Keratinocyte (primary cell): ENCODE results near the gene CEP170B. TPM values are rescaled to one million over a fixed set of nuclear protein-coding genes. Genes with fewer than 3 reads are reported as not detected.

Experiments used
- DNase-seq: peaks from one replicate; pipeline ENCODE4 v3.0.0-alpha.2; 2011; ENCODE audit warnings: low read depth, missing footprints, low spot score
- FAIRE-seq: peaks from 2 replicates; lab custom pipeline; 2011; peaks lifted over from hg19 to GRCh38; lab: Jason Lieb, UNC
- H2AFZ ChIP-seq: 2 replicates; pipeline ENCODE4 v1.6.0; 2012; ENCODE audit warnings: low read length, control low read depth, inconsistent platforms; ENCODE audit not compliant: control insufficient read depth
- H3K27ac ChIP-seq: 2 replicates; pipeline ENCODE4 v1.5.1; 2011; ENCODE audit warnings: low read length; ENCODE audit not compliant: control insufficient read depth, insufficient read depth
- H3K27me3 ChIP-seq: 3 replicates; pipeline ENCODE4 v1.6.0; 2011; ENCODE audit warnings: low read length; ENCODE audit not compliant: control insufficient read depth, insufficient read depth; ENCODE audit errors: extremely low read depth
- H3K36me3 ChIP-seq, 2 experiments: 2 replicates in 1 of 2; 3 replicates in 1 of 2; pipeline ENCODE4 v1.5.1; 2011; ENCODE audit warnings: low read length in 2 of 2, mild to moderate bottlenecking in 1 of 2; ENCODE audit not compliant: control insufficient read depth in 2 of 2, insufficient read depth in 2 of 2; ENCODE audit errors: extremely low read depth in 1 of 2
- H3K4me1 ChIP-seq: 3 replicates; pipeline ENCODE4 v1.5.1; 2011; ENCODE audit warnings: low read length; ENCODE audit not compliant: control insufficient read depth, insufficient read depth; ENCODE audit errors: extremely low read depth
- H3K4me2 ChIP-seq: 3 replicates; pipeline ENCODE4 v1.6.0; 2011; ENCODE audit warnings: low read depth, low read length; ENCODE audit not compliant: control insufficient read depth, insufficient read depth; ENCODE audit errors: extremely low read depth
- H3K4me3 ChIP-seq, 3 experiments: fragments of 200-600 bp in 1 of 3; sonication (generic) in 1 of 3; 2 replicates in 2 of 3; 3 replicates in 1 of 3; pipeline ENCODE4 v1.5.1; 2011 to 2016; ENCODE audit warnings: low read length in 3 of 3, mild to moderate bottlenecking in 3 of 3, control low read depth in 2 of 3, inconsistent platforms in 1 of 3, low read depth in 1 of 3, mixed read lengths in 1 of 3, mixed run types in 1 of 3, moderate library complexity in 1 of 3; ENCODE audit not compliant: control insufficient read depth in 2 of 3, insufficient read depth in 2 of 3; ENCODE audit errors: extremely low read depth in 1 of 3
- H3K79me2 ChIP-seq: 2 replicates; pipeline ENCODE4 v1.6.0; 2012; ENCODE audit warnings: low read length; ENCODE audit not compliant: control insufficient read depth, insufficient read depth
- H3K9ac ChIP-seq: 3 replicates; pipeline ENCODE4 v1.6.0; 2011; ENCODE audit warnings: low read length; ENCODE audit not compliant: control insufficient read depth, insufficient read depth; ENCODE audit errors: extremely low read depth
- H3K9me1 ChIP-seq: 3 replicates; pipeline ENCODE4 v1.6.0; 2011; ENCODE audit warnings: low read length; ENCODE audit not compliant: control insufficient read depth, insufficient read depth; ENCODE audit errors: extremely low read depth
- H3K9me3 ChIP-seq: 2 replicates; pipeline ENCODE4 v1.5.1; 2012; ENCODE audit warnings: low read depth, low read length; ENCODE audit not compliant: control insufficient read depth
- H4K20me1 ChIP-seq: 3 replicates; pipeline ENCODE4 v1.6.0; 2011; ENCODE audit warnings: low read length; ENCODE audit not compliant: control insufficient read depth, insufficient read depth; ENCODE audit errors: extremely low read depth
- CTCF ChIP-seq, 3 experiments: IDR thresholded peaks in 1 of 3; conservative IDR thresholded peaks in 1 of 3; optimal IDR thresholded peaks in 1 of 3; 2 replicates in 2 of 3; 3 replicates in 1 of 3; pipeline versions ENCODE3 to v1.5.1; 2011; ENCODE audit warnings: low read length in 3 of 3, mild to moderate bottlenecking in 3 of 3, moderate library complexity in 2 of 3, control low read depth in 1 of 3, inconsistent platforms in 1 of 3; ENCODE audit not compliant: insufficient read depth in 2 of 3; ENCODE audit errors: extremely low read depth in 1 of 3
- EZH2 ChIP-seq: IDR thresholded peaks from one replicate; pipeline ENCODE4 v1.6.1; 2012; ENCODE audit warnings: inconsistent platforms, mild to moderate bottlenecking, low read length, moderate library complexity
- dilution Hi-C: fragments of 300-500 bp; cut with MboI; formaldehyde crosslinking; loops from one replicate; pipeline ENCODE4 v1.7.0; 2020; ENCODE audit warnings: low sequenced_read_pairs; ENCODE audit not compliant: extremely low pct_ligation_motif_present
- polyA plus RNA-seq, 5 experiments: library from polyadenylated mRNA; depleted of rRNA in 3 of 5; stranded (reverse) in 3 of 5; stranded (forward) in 1 of 5; unstranded in 1 of 5; fragments of >200 nt; gene quantifications; 1 replicate in 1 of 5; 2 replicates in 3 of 5; 3 replicates in 1 of 5; pipeline versions ENCODE4 v1.2.1 to v1.2.3, GENCODE V29; 2011 to 2012; ENCODE audit warnings: missing spikeins in 2 of 5, low read depth in 1 of 5, low replicate concordance in 1 of 5

Gene CEP170B
- polyA plus RNA-seq, 1 donor (not counting 4 experiments of a cell fraction or from before 2014, with no cell fraction given), result 8.7 TPM

GRCh38 chr14:104935955-104936354 is 70.9 kb downstream of the CEP170B start:
- dilution Hi-C loops, result no loop called here
- H3K9ac ChIP-seq, result no peak overlapping the region
- peaks cover 2% of the 10 kb centered on the region for H3K9me1 ChIP-seq
- H3K27ac ChIP-seq, result no peak overlapping the region
- TF ChIP-seq EZH2 (no peak), CTCF (optimal IDR thresholded peaks at IDR 0.05 in 1 of 3, IDR thresholded peaks at IDR 0.05 in 1 of 3, conservative IDR thresholded peaks at IDR 0.05 in 1 of 3; ENCODE audit: extremely low read depth in 1 of 3, insufficient read depth in 2 of 3, low read length in 3 of 3) (no peak)
- H4K20me1 ChIP-seq, result no peaks in the 10 kb centered on the region
- no peak overlapping the region for H2AFZ ChIP-seq
- FAIRE-seq (no peak), DNase-seq (no peak)
- H3K27me3 ChIP-seq, result peaks cover 23% of the 10 kb centered on the region
- H3K4me3 ChIP-seq, result no peak overlapping the region
- no peaks in the 10 kb centered on the region for H3K9me3 ChIP-seq
- H3K79me2 ChIP-seq, result no peaks in the 10 kb centered on the region
- no peak overlapping the region for H3K4me2 ChIP-seq
- peaks cover 17 to 21% of the 10 kb centered on the region in 2 experiments for H3K36me3 ChIP-seq
- H3K4me1 ChIP-seq, result no peaks in the 10 kb centered on the region

GRCh38 chr14:104936361-104937155 is 71.5 kb downstream of the CEP170B start:
- H3K9me3 ChIP-seq, result no peaks in the 10 kb centered on the region
- dilution Hi-C loops, result no loop called here
- no peak overlapping the region for H3K4me3 ChIP-seq
- H3K4me1 ChIP-seq, result no peaks in the 10 kb centered on the region
- no peaks in the 10 kb centered on the region for H4K20me1 ChIP-seq
- TF ChIP-seq EZH2, result no peak
- TF ChIP-seq CTCF (optimal IDR thresholded peaks at IDR 0.05 in 1 of 3, IDR thresholded peaks at IDR 0.05 in 1 of 3, conservative IDR thresholded peaks at IDR 0.05 in 1 of 3; ENCODE audit: extremely low read depth in 1 of 3, insufficient read depth in 2 of 3, low read length in 3 of 3), result peak in 1 of 3 experiments; percentile 2
- H3K79me2 ChIP-seq, result no peaks in the 10 kb centered on the region
- peaks cover 19 to 24% of the 10 kb centered on the region in 2 experiments for H3K36me3 ChIP-seq
- H2AFZ ChIP-seq, result no peak overlapping the region
- no peak overlapping the region for H3K27ac ChIP-seq
- peaks cover 2% of the 10 kb centered on the region for H3K9me1 ChIP-seq
- H3K4me2 ChIP-seq, result no peak overlapping the region
- H3K27me3 ChIP-seq, result peaks cover 17% of the 10 kb centered on the region
- DNase-seq (no peak), FAIRE-seq (no peak)
- no peak overlapping the region for H3K9ac ChIP-seq
